HCT116 (cell line): ENCODE data around the gene IL17B. TPM values are rescaled to one million over a fixed set of nuclear protein-coding genes. Genes with fewer than 3 reads are reported as not detected.
"Not testable (repeated sequence)": the region's sequence is repeated elsewhere in the genome, so short reads cannot be mapped to it uniquely, and the experiment has no call there.

ENCODE experiments used
- ATAC-seq: fragments of 200-7000 bp; cut with Tn5 transposase; 2 replicates; pipeline ENCODE4 v1.9.1; 2020; ENCODE audit warnings: mild to moderate bottlenecking, moderate library complexity
- BruUV-seq: library from RNA; stranded (reverse); fragments of 400-500 nt; replicated peaks from 2 replicates; lab custom pipeline; 2021; lab: Mats Ljungman, UMichigan
- CTCF ChIA-PET: fragments of 300-600 bp; sonication (Branson Sonifier 250); formaldehyde crosslinking; loops from one replicate; lab custom pipeline; 2021; ENCODE audit warnings: antibody characterized with exemption; lab: Charles Lee
- POLR2A ChIA-PET: fragments of 300-600, 350-600 bp; sonication (Branson Sonifier 250); formaldehyde crosslinking; loops from one replicate; lab custom pipeline; 2021; ENCODE audit warnings: antibody characterized with exemption; lab: Charles Lee
- RAD21 ChIA-PET, 2 experiments: fragments of 300-600 bp; sonication (Branson Sonifier 250); formaldehyde crosslinking; loops; one replicate each; lab custom pipeline; 2023; ENCODE audit warnings: low total read pairs in 2 of 2; ENCODE audit not compliant: uncharacterized antibody in 2 of 2, unreplicated experiment in 2 of 2, low non-redundant PET in 1 of 2; lab: Charles Lee
- DNase-seq: peaks from one replicate; pipeline ENCODE4 v3.0.0-alpha.2; 2010; ENCODE audit warnings: low read depth, low spot score
- H2AFZ ChIP-seq: fragments of 200-600 bp; shearing (Covaris generic), sonication (generic); 2 replicates; pipeline ENCODE4 v1.6.1; 2017; ENCODE audit warnings: low read depth, mixed run types, mixed read lengths, antibody characterized with exemption, low read length; ENCODE audit not compliant: poor library complexity, severe bottlenecking
- H3K27ac ChIP-seq: 2 replicates; pipeline ENCODE4 v1.5.1; 2012; ENCODE audit warnings: low read depth, low read length
- H3K27me3 ChIP-seq: fragments of 200-600 bp; sonication (generic); 2 replicates; pipeline ENCODE4 v1.6.1; 2016; ENCODE audit warnings: mixed run types, low read length, mixed read lengths; ENCODE audit not compliant: insufficient read depth
- H3K36me3 ChIP-seq, 2 experiments: fragments of 200-500 bp in 1 of 2; fragments of 200-600 bp in 1 of 2; sonication (Bioruptor generic) in 1 of 2; sonication (generic) in 1 of 2; 2 replicates each; pipeline versions ENCODE4 v1.5.1 to v1.6.1; 2014 to 2016; ENCODE audit warnings: low read length in 2 of 2, inconsistent platforms in 1 of 2, mixed read lengths in 1 of 2, mixed run types in 1 of 2; ENCODE audit not compliant: insufficient read depth in 2 of 2, control insufficient read depth in 1 of 2
- H3K4me1 ChIP-seq, 2 experiments: fragments of 200-600 bp in 1 of 2; sonication (generic) in 1 of 2; 2 replicates each; pipeline versions ENCODE4 v1.5.1 to v1.6.1; 2012 to 2017; ENCODE audit warnings: low read length in 2 of 2, inconsistent platforms in 1 of 2, mild to moderate bottlenecking in 1 of 2, mixed read lengths in 1 of 2, mixed run types in 1 of 2, moderate library complexity in 1 of 2; ENCODE audit not compliant: insufficient read depth in 2 of 2, control insufficient read depth in 1 of 2
- H3K4me2 ChIP-seq: fragments of 200-600 bp; sonication (generic); 2 replicates; pipeline ENCODE4 v1.6.1; 2017; ENCODE audit warnings: mixed run types, low read length, mixed read lengths
- H3K4me3 ChIP-seq, 2 experiments: fragments of 200-600 bp in 1 of 2; sonication (generic) in 1 of 2; replicated peaks in 1 of 2; 2 replicates each; pipeline ENCODE4 v1.5.1; 2011 to 2016; ENCODE audit warnings: low read length in 2 of 2, control low read depth in 1 of 2, low read depth in 1 of 2, mild to moderate bottlenecking in 1 of 2, mixed read lengths in 1 of 2, mixed run types in 1 of 2
- H3K79me2 ChIP-seq: fragments of 200-600 bp; sonication (generic); 2 replicates; pipeline ENCODE4 v1.6.1; 2017; ENCODE audit warnings: mild to moderate bottlenecking, mixed run types, low read length, moderate library complexity, mixed read lengths; ENCODE audit not compliant: insufficient read depth
- H3K9ac ChIP-seq: fragments of 200-600 bp; sonication (generic); 2 replicates; pipeline ENCODE4 v1.6.1; 2016; ENCODE audit warnings: low read length, mixed read lengths
- H3K9me2 ChIP-seq: fragments of 200-600 bp; sonication (generic), shearing (Covaris generic); 2 replicates; pipeline ENCODE4 v1.6.1; 2017; ENCODE audit warnings: mixed run types, mild to moderate bottlenecking, moderate library complexity; ENCODE audit not compliant: insufficient read depth
- H3K9me3 ChIP-seq, 2 experiments: fragments of 200-500 bp in 1 of 2; fragments of 200-600 bp in 1 of 2; sonication (Bioruptor generic) in 1 of 2; sonication (generic) in 1 of 2; 2 replicates each; pipeline ENCODE4 v1.6.1; 2014 to 2017; ENCODE audit warnings: low read length in 2 of 2, mixed read lengths in 2 of 2, inconsistent platforms in 1 of 2, low read depth in 1 of 2, mild to moderate bottlenecking in 1 of 2, mixed run types in 1 of 2, moderate library complexity in 1 of 2; ENCODE audit not compliant: control insufficient read depth in 1 of 2, insufficient read depth in 1 of 2
- H4K20me1 ChIP-seq: fragments of 200-600 bp; sonication (generic), shearing (Covaris generic); 2 replicates; pipeline ENCODE4 v1.6.1; 2017; ENCODE audit warnings: mixed run types, mild to moderate bottlenecking, moderate library complexity; ENCODE audit not compliant: insufficient read depth
- ATF3 ChIP-seq: IDR thresholded peaks from 2 replicates; pipeline ENCODE4 v1.6.1; 2012
- CEBPB ChIP-seq: IDR thresholded peaks from 2 replicates; pipeline ENCODE4 v1.6.1; 2012; ENCODE audit warnings: low read depth
- EGR1 ChIP-seq: IDR thresholded peaks from 2 replicates; pipeline ENCODE4 v1.6.1; 2012; ENCODE audit warnings: low read depth
- ELF1 ChIP-seq: IDR thresholded peaks from 2 replicates; pipeline ENCODE4 v1.6.1; 2012; ENCODE audit warnings: low read depth, borderline replicate concordance
- EZH2phosphoT487 ChIP-seq: fragments of 200-600 bp; IDR thresholded peaks from 2 replicates; pipeline ENCODE4 v1.6.1; 2018; ENCODE audit warnings: antibody characterized with exemption, borderline replicate concordance
- FOSL1 ChIP-seq: IDR thresholded peaks from 2 replicates; pipeline ENCODE4 v1.6.1; 2012; ENCODE audit warnings: low read depth
- JUND ChIP-seq: IDR thresholded peaks from 2 replicates; pipeline ENCODE4 v1.6.1; 2012
- RAD21 ChIP-seq: IDR thresholded peaks from 2 replicates; pipeline ENCODE4 v1.6.1; 2012; ENCODE audit warnings: low read depth, mild to moderate bottlenecking
- SIN3A ChIP-seq: IDR thresholded peaks from 2 replicates; pipeline ENCODE4 v1.6.1; 2012; ENCODE audit warnings: low read depth
- YY1 ChIP-seq: IDR thresholded peaks from 2 replicates; pipeline ENCODE4 v1.6.1; 2011; ENCODE audit warnings: low read length, low read depth, moderate library complexity, mild to moderate bottlenecking; ENCODE audit not compliant: insufficient replicate concordance; ENCODE audit errors: extremely low read depth
- intact Hi-C: fragments of 100-400 bp; cut with micrococcal nuclease; formaldehyde crosslinking; loops from 2 replicates; pipeline ENCODE4 v1.10.0; 2022
- total RNA-seq: library from RNA; stranded (reverse); gene quantifications from one replicate; pipeline ENCODE4 v1.2.1, GENCODE V29; 2021; ENCODE audit not compliant: unreplicated experiment
- TF ChIP-seq, protein P1 (sequence below): IDR thresholded peaks from 2 replicates; pipeline ENCODE4 v1.6.1; 2012
- TF ChIP-seq, protein P2 (sequence below): IDR thresholded peaks from 2 replicates; pipeline ENCODE4 v1.6.1; 2012; ENCODE audit warnings: low read depth
- TF ChIP-seq, protein P3 (sequence below): IDR thresholded peaks from 2 replicates; pipeline ENCODE4 v1.6.1; 2011; ENCODE audit warnings: mild to moderate bottlenecking, low read length, moderate library complexity; ENCODE audit not compliant: insufficient replicate concordance; ENCODE audit errors: extremely low read depth

The IL17B gene
- total RNA-seq, 1 experiment from 2014 or later = 0.81 TPM

DNA sequence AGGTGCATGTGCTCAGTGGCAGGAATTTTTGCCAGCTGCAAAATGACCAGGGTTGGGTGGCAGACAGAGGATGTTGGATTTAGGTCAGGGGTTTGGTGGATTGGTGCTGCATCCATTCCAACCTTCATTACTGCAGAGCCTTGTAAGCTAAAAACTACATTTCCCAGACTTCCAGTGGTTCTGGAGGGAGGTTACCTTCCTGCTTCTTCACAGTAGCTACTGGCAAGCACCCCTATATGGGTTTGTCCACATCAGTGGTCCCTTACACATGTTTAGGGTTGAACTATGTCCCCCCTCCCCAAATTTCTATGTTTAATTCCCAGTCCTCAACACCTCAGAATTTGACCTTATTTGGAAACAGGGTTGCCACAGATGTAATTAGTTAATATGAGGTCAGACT, 20.7 kb upstream of the IL17B start (continued):
- no peak for TF ChIP-seq ATF3
- no peak for TF ChIP-seq EZH2phosphoT487

DNA sequence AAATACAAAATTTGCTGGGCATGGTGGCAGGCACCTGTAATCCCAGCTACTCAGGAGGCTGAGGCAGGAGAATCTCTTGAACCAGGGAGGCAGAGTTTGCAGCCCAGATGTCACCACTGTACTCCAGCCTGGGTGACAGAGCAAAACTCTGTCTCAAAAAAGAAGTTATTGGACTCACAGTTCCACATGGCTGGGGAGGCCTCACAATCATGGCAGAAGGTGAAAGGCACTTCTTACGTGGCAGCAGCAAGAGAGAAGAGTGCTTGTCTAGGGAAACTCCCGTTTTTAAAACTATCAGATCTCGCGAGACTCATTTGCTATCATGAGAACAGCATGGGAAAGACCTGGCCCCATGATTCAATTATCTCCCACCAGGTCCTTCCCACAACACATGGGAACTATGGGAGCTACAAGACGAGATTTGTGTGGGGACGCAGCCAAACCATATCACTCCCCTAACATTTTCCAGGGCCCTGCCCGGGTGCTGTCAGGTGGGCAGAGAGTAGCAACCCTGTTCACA, 19.7 kb upstream of the IL17B start:
- BruUV-seq, H3K9me2 ChIP-seq, H3K4me1 ChIP-seq, RAD21 ChIA-PET, intact Hi-C loops, H4K20me1 ChIP-seq, H3K36me3 ChIP-seq, H2AFZ ChIP-seq, H3K9ac ChIP-seq, POLR2A ChIA-PET, DNase-seq, ATAC-seq, H3K27ac ChIP-seq, H3K79me2 ChIP-seq, H3K9me3 ChIP-seq, H3K4me3 ChIP-seq, H3K27me3 ChIP-seq, H3K4me2 ChIP-seq, CTCF ChIA-PET: not testable (repeated sequence)

GRCh38 chr5:149397530-149397929, 18.4 kb upstream of the IL17B start:
- H3K79me2 ChIP-seq = no peaks in the 10 kb centered on the region
- no peaks in the 10 kb centered on the region for H4K20me1 ChIP-seq
- H3K9ac ChIP-seq = no peak overlapping the region
- no peak for DNase-seq
- no peak for ATAC-seq
- H3K9me3 ChIP-seq = no peaks in the 10 kb centered on the region
- H3K4me3 ChIP-seq = no peak overlapping the region
- H3K4me1 ChIP-seq = peaks cover 0 to 5% of the 10 kb centered on the region in 2 experiments; a peak in 1 of 4 replicates
- H3K27me3 ChIP-seq = no peaks in the 10 kb centered on the region
- intact Hi-C loops = no loop called here
- no peaks in the 10 kb centered on the region for H3K36me3 ChIP-seq
- H3K27ac ChIP-seq = no peak overlapping the region
- RAD21 ChIA-PET = no interaction called here
- no peaks in the 10 kb centered on the region for H3K9me2 ChIP-seq
- no peak overlapping the region for H3K4me2 ChIP-seq
- POLR2A ChIA-PET = no interaction called here
- BruUV-seq = no TSS peak
- CTCF ChIA-PET = no interaction called here
- H2AFZ ChIP-seq = no peak overlapping the region
- TF ChIP-seq RAD21 (no peak), EGR1 (no peak), JUND (no peak), EZH2phosphoT487 (no peak), FOSL1 (no peak), ELF1 (no peak), YY1 (no peak), CEBPB (no peak), SIN3A (no peak)
- TF ChIP-seq, protein P1, sequence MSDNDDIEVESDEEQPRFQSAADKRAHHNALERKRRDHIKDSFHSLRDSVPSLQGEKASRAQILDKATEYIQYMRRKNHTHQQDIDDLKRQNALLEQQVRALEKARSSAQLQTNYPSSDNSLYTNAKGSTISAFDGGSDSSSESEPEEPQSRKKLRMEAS = no peak
- TF ChIP-seq, protein P2, sequence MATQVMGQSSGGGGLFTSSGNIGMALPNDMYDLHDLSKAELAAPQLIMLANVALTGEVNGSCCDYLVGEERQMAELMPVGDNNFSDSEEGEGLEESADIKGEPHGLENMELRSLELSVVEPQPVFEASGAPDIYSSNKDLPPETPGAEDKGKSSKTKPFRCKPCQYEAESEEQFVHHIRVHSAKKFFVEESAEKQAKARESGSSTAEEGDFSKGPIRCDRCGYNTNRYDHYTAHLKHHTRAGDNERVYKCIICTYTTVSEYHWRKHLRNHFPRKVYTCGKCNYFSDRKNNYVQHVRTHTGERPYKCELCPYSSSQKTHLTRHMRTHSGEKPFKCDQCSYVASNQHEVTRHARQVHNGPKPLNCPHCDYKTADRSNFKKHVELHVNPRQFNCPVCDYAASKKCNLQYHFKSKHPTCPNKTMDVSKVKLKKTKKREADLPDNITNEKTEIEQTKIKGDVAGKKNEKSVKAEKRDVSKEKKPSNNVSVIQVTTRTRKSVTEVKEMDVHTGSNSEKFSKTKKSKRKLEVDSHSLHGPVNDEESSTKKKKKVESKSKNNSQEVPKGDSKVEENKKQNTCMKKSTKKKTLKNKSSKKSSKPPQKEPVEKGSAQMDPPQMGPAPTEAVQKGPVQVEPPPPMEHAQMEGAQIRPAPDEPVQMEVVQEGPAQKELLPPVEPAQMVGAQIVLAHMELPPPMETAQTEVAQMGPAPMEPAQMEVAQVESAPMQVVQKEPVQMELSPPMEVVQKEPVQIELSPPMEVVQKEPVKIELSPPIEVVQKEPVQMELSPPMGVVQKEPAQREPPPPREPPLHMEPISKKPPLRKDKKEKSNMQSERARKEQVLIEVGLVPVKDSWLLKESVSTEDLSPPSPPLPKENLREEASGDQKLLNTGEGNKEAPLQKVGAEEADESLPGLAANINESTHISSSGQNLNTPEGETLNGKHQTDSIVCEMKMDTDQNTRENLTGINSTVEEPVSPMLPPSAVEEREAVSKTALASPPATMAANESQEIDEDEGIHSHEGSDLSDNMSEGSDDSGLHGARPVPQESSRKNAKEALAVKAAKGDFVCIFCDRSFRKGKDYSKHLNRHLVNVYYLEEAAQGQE = no peak
- TF ChIP-seq, protein P3, sequence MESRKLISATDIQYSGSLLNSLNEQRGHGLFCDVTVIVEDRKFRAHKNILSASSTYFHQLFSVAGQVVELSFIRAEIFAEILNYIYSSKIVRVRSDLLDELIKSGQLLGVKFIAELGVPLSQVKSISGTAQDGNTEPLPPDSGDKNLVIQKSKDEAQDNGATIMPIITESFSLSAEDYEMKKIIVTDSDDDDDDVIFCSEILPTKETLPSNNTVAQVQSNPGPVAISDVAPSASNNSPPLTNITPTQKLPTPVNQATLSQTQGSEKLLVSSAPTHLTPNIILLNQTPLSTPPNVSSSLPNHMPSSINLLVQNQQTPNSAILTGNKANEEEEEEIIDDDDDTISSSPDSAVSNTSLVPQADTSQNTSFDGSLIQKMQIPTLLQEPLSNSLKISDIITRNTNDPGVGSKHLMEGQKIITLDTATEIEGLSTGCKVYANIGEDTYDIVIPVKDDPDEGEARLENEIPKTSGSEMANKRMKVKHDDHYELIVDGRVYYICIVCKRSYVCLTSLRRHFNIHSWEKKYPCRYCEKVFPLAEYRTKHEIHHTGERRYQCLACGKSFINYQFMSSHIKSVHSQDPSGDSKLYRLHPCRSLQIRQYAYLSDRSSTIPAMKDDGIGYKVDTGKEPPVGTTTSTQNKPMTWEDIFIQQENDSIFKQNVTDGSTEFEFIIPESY = no peak
